Measurements from ENCODE around the gene MYH9.

- TF ChIP-seq EZH2 (optimal IDR thresholded peaks at IDR 0.05; ENCODE audit: low read depth, low read length): no peak
- TF ChIP-seq CTCF (IDR thresholded peaks at IDR 0.05; ENCODE audit: low read length): no peak
These were observed 54.1 kb downstream of the MYH9 start for GRCh38 chr22:36333644-36334043.
